ENCODE results near the gene MAPK4. TPM values are rescaled to one million over a fixed set of nuclear protein-coding genes. Genes with fewer than 3 reads are reported as not detected.
"Not testable (repeated sequence)": the region's sequence is repeated elsewhere in the genome, so short reads cannot be mapped to it uniquely, and the experiment has no call there.

Gene MAPK4
- total RNA-seq, 1 donor from 2014 or later, result 7.9 TPM

DNA sequence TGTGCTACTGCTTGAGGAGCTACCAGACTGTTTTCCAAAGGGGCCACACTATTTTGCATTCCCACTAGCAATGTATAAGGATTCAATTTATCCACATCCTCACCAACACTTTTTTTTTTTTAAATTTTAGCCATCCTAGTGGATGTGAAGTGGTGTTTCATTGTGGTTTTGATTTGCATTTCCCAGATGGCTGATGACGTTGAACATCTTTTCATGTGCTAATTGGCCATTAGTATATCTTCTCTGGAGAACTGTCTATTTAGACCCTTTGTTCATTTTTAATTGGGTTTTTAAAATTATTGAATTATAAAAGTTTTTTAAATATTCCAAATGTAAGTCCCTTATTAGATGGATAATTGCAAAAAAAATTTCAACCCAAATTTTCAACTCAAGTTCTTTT lies 121.1 kb downstream of the MAPK4 start:
- DNase-seq (ENCODE audit: low spot score), result no peak

DNA sequence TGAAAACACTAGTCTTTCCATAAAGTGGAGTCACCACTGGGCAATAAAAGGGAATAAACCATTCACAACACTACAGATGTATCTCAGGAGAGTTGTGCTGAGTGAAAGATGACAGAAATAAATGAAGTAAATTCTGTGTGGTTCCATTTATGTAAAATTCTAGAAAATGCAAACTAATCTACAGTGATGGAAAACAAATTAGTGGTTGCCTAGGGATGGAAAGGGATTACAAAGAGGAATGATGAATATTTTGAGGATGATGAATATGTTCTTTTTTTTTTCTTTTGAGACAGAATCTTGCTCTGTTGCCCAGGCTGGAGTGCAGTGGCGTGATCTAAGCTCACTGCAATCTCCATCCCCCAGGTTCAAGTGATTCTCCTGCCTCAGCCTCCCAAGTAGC lies 123.0 kb downstream of the MAPK4 start:
- DNase-seq (ENCODE audit: low spot score), result no peak

DNA sequence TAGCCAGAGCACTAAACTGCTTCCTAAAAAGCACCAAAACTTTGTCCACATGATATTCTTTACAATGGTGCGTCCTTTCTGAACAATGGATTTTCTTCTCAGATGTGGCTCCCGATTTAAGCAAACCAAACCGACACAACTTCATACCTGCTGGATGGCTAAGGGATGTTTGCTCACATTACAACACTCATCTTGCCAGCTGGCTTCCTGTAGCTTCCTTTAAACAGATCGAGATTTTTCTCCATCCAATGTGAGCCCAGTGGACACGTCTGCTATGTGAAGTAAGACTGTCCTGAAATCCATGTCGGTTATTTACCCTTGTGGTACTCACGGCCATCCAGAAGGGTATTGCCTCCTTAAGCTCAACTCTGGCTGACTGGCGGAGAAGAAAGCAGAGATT lies 126.5 kb downstream of the MAPK4 start:
- DNase-seq (ENCODE audit: low spot score), result no peak

DNA sequence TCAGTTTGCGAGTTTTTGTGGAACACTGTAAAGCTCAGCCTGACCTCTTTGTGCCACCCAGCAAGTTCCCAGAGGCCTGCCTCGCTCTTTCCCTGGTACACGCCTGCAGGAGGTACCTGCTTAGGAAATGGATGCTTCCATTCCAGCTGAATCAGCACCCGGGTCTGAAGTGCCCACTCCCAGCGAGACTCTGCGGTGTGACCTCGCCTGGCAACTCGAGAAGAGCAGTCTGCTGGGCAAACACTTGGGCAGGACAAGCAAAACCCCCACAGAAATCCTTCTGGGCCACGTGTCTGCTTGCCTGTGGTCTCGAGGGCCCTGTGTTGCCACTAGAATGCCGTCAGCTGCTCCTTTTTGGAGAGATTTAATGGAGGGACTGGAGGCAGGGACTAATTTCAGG lies 127.6 kb downstream of the MAPK4 start:
- DNase-seq (ENCODE audit: low spot score), result no peak

DNA sequence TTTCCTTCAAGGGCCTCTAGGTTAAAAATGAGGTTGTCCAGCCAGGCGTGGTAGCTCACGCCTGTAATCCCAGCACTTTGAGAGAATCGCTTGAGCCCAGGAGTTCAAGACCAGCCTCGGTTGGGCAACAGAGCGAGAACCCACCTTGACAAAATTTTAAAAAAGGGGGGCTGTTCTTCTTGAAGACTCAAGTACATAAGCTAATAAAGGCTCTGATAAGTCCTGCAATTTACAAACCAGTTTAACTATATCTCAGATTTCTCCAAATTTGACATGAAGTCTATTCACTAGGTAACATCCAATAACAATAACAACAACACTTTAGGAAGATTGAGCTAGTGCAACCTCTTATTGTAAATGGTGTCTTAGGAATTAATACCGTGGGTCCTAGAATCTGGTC lies 129.7 kb downstream of the MAPK4 start:
- DNase-seq (ENCODE audit: low spot score), result no peak

DNA sequence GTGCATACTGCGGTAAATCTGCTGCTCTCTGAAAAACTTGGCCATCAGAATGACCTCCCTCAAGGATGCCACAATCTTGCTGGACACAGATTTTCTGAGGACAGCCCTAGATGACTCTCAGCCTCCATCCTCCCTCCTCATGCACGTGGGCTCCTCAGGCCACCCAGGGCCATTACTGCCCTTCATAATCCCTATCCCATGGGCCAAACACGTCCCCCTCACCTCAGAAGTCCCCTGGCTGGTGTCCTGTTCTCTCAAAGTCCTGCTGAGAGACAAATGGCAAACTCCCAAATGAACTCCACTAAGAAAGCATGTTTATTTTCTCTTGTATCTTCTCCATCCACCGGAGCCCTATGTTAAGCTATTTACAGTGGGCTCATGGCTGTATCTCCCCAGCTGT lies 134.3 kb downstream of the MAPK4 start:
- DNase-seq (ENCODE audit: low spot score), result no peak

DNA sequence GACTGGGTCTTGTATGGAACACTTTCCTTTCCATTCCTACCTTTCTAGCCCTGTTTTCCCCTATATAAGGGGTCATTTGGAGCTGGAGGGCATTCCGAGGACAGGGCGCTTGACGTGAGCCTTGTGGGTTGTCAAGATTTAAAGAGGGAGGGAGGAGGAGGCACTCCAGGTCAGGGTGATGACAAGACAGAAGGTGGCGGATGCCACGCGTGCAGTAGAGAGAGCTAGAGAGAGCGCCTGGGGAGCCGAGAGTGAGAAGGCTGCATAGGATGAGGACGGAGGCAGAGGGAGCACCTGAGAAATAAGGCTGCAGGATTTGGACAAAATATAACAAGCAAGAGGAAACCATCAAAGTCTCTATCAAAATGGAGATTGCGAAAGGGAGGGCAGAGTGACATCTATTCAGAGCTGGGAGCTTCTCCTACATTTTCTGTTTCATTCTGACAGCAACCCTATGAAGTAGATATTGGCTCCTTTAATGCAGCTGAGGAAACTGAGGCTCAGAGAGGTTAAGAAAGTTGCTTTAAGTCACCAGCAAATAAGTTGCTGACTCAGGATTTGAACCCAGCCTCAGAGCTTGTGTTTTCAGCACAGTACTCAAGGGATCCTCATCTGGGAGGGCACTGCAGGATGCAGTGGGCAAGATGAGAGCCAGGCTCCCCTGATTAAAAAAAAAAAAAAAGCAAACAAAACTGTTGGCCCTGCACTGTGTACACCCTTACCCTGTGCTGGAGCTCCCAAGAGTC lies 135.7 kb downstream of the MAPK4 start:
- no peak for DNase-seq (ENCODE audit: low spot score)

DNA sequence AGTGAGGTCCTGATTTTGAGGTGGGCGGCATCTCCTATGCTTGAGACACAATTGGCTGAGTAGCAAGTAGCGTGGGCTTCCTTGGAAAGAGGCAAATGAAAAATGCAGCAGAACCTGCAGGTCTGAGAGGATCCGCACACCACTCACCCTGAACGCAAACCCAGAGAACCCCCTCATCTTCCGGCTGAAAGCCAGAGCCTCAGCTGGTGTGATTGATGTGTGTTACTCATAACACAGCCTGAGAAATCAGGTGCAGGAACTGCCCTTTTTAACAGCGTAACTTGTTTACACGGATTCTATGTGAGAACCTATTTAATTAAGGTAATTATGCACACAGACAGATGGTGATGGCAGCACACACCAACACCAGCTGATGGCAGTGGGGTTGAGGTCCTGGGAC lies 136.5 kb downstream of the MAPK4 start:
- no peak for DNase-seq (ENCODE audit: low spot score)

DNA sequence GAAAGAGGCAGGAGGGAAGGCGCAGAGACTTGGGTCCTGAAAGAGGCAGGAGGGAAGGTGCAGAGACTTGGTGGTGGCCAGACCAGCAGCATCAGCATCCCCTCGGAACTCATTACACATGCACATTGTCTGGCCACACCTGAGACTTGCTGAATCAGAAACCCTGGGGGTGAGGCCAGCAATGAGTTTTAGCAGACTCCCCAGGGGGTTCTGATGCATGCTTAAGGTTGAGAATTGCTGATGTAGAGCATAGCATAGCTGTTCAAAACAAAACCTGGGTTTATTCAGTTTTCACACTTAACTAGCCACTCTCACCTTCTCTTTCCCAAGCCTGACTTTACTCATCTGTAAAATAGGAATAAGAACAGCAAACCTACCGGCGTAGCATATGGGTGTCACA lies 137.0 kb downstream of the MAPK4 start:
- DNase-seq (ENCODE audit: low spot score), result no peak

DNA sequence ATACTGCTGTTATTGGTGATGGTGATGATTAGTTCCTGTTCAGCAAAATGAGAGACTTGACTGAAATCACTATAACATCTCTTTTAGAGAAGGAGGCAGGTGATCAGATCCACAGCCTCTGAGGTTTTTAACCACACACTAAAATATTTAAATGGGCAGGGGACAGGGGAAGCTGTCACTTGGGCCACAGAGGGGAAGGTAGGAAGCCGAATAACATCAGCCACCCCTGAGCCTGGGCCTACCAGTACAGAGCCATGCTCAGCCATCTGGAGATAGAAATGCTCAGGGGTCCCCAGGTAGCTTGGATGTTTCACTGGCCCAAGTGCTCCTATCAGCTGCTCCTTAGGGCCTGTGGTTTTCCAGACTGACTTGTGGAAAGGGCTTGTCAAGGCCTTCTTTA lies 137.6 kb downstream of the MAPK4 start:
- DNase-seq (ENCODE audit: low spot score), result no peak

DNA sequence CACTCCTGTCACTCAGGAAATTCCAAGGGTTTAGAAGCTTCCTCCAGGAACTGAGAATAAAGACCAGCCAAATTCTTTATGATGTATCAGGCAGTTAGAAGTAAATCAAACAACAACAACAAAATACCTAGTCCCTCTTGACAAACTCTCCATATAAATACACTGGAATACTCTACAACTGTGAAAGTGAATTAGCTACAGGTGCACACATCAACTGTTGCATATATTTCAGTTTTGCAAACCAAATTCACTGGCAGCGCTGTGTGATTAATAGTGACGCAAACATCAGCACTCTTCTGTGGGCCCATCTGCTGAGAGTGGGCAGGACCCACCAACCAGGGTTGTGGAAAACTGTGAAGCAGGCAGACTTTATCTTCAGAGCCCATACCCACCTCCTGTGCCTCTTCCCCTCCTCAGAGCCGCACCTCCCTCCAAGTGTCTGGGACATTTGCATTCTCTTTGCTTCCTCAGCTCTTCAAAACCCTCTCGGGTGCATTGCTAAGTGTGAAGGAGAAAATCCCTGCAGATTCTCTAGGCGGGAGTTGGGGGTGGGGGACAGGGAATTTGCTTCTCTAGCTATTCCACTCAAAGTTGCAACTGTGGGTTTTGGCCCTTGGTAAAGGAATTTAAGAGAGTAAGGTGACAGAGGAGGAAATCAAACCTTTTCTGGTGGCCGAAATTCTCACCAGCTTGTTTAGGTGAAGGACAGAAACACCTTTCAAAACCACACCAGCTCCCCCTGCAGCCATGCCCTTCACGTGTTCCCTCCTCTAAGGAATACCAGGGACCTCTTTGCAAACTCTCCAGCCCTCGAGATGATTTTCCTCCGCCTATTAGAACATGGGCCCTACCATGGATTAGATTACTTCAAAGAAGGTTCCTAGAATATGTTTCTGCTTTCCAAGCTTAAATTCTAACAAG lies 140.6 kb downstream of the MAPK4 start:
- DNase-seq (ENCODE audit: low spot score), result no peak

DNA sequence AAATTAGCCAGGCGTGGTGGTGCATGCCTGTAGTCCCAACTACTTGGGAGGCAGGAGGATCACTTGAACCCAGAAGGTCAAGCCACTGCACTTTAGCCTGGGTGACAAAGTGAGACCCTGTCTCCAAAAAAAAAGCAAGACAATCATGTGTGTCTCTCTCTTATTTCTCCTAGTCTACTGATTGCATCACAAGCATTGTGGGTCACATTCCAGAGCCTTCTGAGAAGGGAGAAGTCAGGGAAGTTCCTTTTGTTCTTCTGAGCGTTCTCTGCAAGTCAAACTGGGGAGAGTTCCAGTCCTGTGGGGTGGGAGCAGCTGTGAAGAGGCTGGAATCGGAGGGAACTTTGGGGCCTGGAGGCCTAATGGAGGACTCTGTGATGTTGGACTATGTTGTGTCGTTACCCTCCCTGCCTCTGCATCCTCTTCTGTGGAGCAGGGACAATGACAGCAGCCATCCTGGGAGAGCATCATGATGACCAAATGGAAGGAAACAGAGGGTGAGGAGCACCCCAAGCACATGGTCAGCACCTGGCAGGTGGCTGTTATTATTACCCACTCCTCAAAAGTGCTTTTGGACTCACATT lies 144.6 kb downstream of the MAPK4 start:
- no peak for DNase-seq (ENCODE audit: low spot score)

DNA sequence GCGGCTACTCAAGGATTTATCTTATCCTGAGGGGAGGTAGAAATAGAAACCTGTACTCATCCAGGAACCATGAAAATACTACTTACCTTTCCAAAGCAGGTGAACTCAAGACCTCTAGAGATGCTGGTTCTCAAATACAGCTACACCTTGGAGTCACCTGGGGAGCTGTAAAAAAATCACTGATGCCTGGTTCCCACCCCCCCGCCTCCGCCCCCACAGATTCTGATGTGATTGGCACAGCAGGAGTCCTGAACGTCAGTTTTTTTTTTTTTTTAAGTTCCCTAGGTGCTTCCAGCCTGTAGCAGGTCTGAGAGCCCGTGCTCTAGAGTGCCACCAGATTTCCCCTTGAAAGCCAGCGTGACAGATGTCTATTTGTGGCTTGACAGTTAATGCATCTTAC lies 146.3 kb downstream of the MAPK4 start:
- DNase-seq (ENCODE audit: low spot score), result no peak

DNA sequence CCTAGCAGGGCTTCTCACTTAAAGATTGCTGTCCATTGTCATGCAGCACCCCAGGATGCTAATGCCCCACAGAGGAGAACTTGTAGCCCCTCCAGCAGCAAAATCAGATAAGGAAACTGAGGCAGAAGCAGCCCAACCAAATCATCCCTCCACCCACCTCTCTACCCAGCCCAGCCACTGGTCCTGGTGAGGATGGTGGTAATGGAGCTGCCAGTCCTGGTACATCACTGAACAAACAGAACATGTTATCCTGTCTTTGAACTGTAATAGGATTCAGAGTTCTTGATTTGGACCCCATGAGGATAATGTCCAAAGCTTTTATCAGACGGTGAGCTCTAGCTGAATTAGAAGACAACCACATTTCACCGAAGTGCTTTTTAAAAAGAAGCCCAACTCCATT lies 146.8 kb downstream of the MAPK4 start:
- no peak for DNase-seq (ENCODE audit: low spot score)

DNA sequence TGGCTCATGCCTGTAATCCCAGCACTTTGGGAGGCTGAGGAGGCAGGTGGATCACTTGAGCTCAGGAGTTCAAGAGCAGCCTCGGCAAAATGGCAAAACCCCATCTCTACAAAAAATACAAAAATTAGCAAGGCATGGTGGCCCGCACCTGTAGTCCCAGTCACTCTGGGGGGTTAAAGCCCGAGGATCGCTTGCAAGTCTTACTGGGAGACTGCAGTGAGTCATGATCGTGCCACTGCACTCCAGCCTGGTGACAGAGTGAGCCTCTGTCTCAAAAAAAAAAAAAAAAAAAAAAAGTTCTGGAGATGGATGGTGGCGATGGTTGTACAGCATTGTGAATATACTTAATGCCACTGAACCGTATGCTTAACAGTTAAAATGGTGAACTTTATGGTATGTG lies 147.4 kb downstream of the MAPK4 start:
- not testable (repeated sequence) for DNase-seq (ENCODE audit: low spot score)

DNA sequence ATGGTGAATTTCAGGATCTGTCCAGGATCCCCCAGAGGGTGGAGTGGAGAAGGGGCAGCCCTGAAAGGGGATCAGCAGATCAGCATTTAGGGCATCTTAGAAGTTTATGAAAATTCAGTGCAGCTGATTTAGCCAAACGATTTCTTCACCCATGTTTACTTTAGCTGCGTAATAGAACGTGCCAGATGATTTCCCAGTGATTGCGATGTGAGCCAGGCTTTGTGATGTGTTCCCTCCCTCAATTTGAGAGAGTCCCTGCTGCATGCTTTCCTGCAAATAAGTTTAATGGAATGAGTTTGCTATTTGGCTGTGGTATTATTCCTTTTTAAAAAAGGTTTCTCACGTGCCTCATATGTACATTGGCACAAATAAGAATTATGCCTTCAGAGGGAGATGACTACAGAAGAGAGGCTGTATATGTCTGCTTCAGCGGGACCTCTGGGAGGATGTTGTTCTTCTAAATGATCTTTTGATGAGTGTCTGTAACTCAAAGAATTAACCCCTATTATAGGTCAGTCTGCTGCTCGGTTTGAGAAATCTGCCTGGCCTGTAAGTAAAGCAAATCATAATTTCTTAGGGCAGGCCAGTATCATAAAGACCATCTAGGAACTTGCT lies 148.1 kb downstream of the MAPK4 start:
- no peak for DNase-seq (ENCODE audit: low spot score)

DNA sequence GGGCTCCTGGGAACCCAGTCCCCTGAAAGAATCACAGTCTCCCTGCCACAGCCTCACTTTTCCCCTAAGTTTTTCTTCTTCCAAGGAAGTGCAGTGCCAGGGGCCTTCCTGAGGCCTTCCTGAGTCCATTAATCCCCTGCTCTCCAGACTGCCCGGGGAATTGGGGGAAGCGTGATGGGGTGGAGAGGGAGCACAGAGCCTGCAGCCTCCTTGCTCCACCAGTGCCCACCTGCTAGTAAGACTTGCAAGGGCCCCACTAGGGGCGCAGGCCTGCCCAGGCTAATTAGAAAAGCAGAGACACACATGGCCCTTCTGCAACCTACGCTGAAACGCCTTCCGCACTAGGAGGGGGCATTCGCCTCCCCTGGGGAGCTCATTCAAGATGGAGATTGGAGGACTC lies 149.3 kb downstream of the MAPK4 start:
- no peak for DNase-seq (ENCODE audit: low spot score)

DNA sequence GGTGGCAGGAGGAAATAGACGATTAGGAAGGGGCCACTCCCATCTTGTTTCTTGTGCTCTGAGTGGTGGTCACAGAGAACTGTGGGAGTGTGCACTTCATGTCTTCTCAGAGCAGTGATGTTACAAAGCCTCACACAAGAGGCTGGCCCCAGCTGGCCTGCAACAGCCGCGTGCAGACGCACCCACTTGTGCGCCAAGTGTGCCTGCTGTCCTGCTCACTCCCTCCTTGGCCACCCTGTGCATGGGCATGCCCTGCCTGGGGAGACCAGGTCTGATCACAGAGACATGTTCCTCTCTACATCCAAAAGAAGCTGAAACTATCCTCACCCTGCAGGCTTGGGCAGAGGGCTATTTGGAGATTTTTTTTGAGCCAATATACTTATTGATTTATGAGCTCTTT lies 151.5 kb downstream of the MAPK4 start:
- no peak for DNase-seq (ENCODE audit: low spot score)

DNA sequence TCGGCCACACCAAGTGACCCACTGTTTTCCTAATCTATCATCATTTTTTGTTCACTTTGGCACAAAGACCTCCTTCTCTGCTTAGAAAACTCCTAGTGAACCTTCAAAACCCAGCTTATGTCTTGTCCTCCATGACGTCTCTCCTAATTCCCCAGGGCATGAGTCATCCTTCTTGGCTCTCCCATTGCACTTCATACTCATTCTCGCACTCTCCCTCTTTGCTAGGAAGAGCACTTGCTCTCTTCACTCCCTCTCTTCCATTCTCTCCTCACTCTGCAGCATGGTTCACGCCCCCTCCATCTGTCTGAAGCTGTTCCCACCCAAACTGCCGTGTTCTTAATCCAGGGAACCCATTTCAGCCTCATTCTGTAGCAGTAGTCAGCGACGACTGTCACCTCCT lies 156.0 kb downstream of the MAPK4 start:
- DNase-seq (ENCODE audit: low spot score), result no peak

DNA sequence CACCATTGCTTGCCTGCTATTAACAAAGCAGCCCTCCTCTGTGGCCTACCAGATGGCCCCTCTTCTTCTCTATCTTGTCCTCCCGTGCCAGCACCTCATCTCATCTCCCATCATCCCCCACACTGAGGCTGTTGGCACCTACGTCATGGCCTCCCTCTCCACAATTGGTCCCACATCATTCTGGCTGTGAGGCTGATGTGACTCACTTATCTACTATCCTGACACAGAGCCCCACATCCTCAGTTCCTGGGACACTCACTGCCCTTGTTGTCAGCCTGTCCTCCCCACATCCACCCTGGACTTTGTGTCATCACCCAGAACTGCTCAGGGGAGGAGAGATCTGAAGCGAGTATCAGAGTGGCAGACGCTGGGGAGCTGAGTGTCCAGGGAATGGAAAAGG lies 157.0 kb downstream of the MAPK4 start:
- DNase-seq (ENCODE audit: low spot score), result no peak

DNA sequence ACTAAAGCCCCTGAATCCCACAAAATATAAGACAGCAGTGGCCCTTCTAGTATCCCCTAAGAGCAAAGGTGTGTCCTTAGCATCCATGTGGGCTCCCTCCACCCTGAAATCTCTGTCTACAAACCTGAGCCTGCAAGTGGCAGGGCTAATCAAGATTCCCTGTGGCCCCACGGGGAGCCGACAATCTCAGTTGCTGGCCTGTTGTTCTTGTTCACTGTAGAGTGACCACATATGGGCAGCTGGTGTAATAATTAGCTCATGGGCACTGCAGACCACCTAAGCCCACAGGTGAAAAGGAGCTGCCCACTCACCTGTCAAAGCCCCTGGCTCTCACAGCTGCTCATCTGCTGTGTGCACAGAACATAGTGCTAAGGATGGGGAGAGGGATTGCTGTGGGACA lies 157.7 kb downstream of the MAPK4 start:
- DNase-seq (ENCODE audit: low spot score), result no peak
